HUES48 (cell line): ENCODE results near the gene PRSS12.
"Not testable (repeated sequence)": the region's sequence is repeated elsewhere in the genome, so short reads cannot be mapped to it uniquely, and the experiment has no call there.

Source experiments
- H3K27ac ChIP-seq: one replicate; pipeline ENCODE4 v1.7.0; 2013; ENCODE audit warnings: low read depth, low read length, inconsistent platforms
- H3K27me3 ChIP-seq: 2 replicates; pipeline ENCODE4 v1.6.1; 2013; ENCODE audit warnings: mild to moderate bottlenecking, low read length; ENCODE audit not compliant: control insufficient read depth, insufficient read depth
- H3K36me3 ChIP-seq: 2 replicates; pipeline ENCODE4 v1.6.1; 2013; ENCODE audit warnings: low read length; ENCODE audit not compliant: control insufficient read depth, insufficient read depth
- H3K4me1 ChIP-seq: 2 replicates; pipeline ENCODE4 v1.6.1; 2013; ENCODE audit warnings: mild to moderate bottlenecking, low read length; ENCODE audit not compliant: control insufficient read depth, insufficient read depth
- H3K4me3 ChIP-seq: 2 replicates; pipeline ENCODE4 v1.5.1; 2013; ENCODE audit warnings: mild to moderate bottlenecking, low read depth, low read length
- H3K9ac ChIP-seq: 2 replicates; pipeline ENCODE4 v1.6.1; 2013; ENCODE audit warnings: mild to moderate bottlenecking, low read depth, low read length, moderate library complexity
- H3K9me3 ChIP-seq: 2 replicates; pipeline ENCODE4 v1.6.1; 2013; ENCODE audit warnings: low read length; ENCODE audit not compliant: control insufficient read depth, insufficient read depth

Gene PRSS12

GRCh38 chr4:118352843-118353533, at the start of gene PRSS12:
PRSS12 (minus strand) TSS chr4:118353003; CDS start chr4:118352720, 283 bp downstream.
- H3K27me3 ChIP-seq: peaks cover 33% of the 10 kb centered on the region
- peaks cover 10% of the 10 kb centered on the region for H3K4me1 ChIP-seq
- no peak within 1 kb of the TSS for H3K27ac ChIP-seq
- H3K9me3 ChIP-seq: no peaks in the 10 kb centered on the region
- peak within 1 kb of the TSS; percentile 34; the same call in 1 of the 2 replicates for H3K9ac ChIP-seq
- peak within 1 kb of the TSS; percentile 76 for H3K4me3 ChIP-seq
- H3K36me3 ChIP-seq: no peaks in the 10 kb centered on the region

GRCh38 chr4:118400356-118400755, 47.6 kb upstream of the PRSS12 start:
- H3K27me3 ChIP-seq: no peaks in the 10 kb centered on the region
- H3K4me3 ChIP-seq: no peak overlapping the region
- no peaks in the 10 kb centered on the region for H3K36me3 ChIP-seq
- H3K9ac ChIP-seq: no peak overlapping the region
- H3K27ac ChIP-seq: no peak overlapping the region
- H3K9me3 ChIP-seq: peaks cover 8% of the 10 kb centered on the region; the same call in 1 of the 2 replicates
- H3K4me1 ChIP-seq: peaks cover 40% of the 10 kb centered on the region

GRCh38 chr4:118399883-118400282, 47.1 kb upstream of the PRSS12 start:
- H3K27me3 ChIP-seq, H3K36me3 ChIP-seq, H3K27ac ChIP-seq, H3K4me3 ChIP-seq, H3K9ac ChIP-seq, H3K9me3 ChIP-seq: not testable (repeated sequence)
- H3K4me1 ChIP-seq: peaks cover 45% of the 10 kb centered on the region

- no peaks in the 10 kb centered on the region for H3K36me3 ChIP-seq
- no peak overlapping the region for H3K9ac ChIP-seq
- no peaks in the 10 kb centered on the region for H3K27me3 ChIP-seq
- H3K4me1 ChIP-seq: peaks cover 45% of the 10 kb centered on the region
- H3K4me3 ChIP-seq: no peak overlapping the region
- peak overlapping the region; percentile 23 for H3K27ac ChIP-seq
- peaks cover under 1% of the 10 kb centered on the region; the same call in 1 of the 2 replicates for H3K9me3 ChIP-seq
These were observed 45.7 kb upstream of the PRSS12 start for GRCh38 chr4:118398226-118399090.

- H3K36me3 ChIP-seq: no peaks in the 10 kb centered on the region
These were observed 44.8 kb upstream of the PRSS12 start for GRCh38 chr4:118397623-118397979.

GRCh38 chr4:118396881-118397622, 44.2 kb upstream of the PRSS12 start:
- Histone ChIP-seq H3K27me3 (no peaks in the 10 kb centered on the region), H3K9ac (no peak overlapping the region), H3K4me3 (no peak overlapping the region), H3K36me3 (no peaks in the 10 kb centered on the region), H3K4me1 (peaks cover 45% of the 10 kb centered on the region), H3K9me3 (no peaks in the 10 kb centered on the region), H3K27ac (no peak overlapping the region)

More at GRCh38 chr4:118397623-118397979, 44.8 kb upstream of the PRSS12 start:
- peaks cover 45% of the 10 kb centered on the region for H3K4me1 ChIP-seq
- no peaks in the 10 kb centered on the region for H3K27me3 ChIP-seq
- H3K9ac ChIP-seq: no peak overlapping the region
- no peak overlapping the region for H3K27ac ChIP-seq
- H3K9me3 ChIP-seq: no peaks in the 10 kb centered on the region
- no peak overlapping the region for H3K4me3 ChIP-seq

- Histone ChIP-seq H3K4me1 (peaks cover 34% of the 10 kb centered on the region), H3K4me3 (no peak overlapping the region), H3K27ac (no peak overlapping the region), H3K36me3 (no peaks in the 10 kb centered on the region), H3K27me3 (no peaks in the 10 kb centered on the region), H3K9me3 (no peaks in the 10 kb centered on the region), H3K9ac (no peak overlapping the region)
These were observed 42.3 kb upstream of the PRSS12 start for GRCh38 chr4:118395057-118395644.

GRCh38 chr4:118392509-118392908, 39.7 kb upstream of the PRSS12 start:
- not testable (repeated sequence) for H3K4me3 ChIP-seq, H3K27ac ChIP-seq
- H3K4me1 ChIP-seq: peaks cover 20% of the 10 kb centered on the region

GRCh38 chr4:118390121-118390520, 37.3 kb upstream of the PRSS12 start:
- Histone ChIP-seq H3K4me1 (peaks cover 3% of the 10 kb centered on the region; the same call in 1 of the 2 replicates), H3K9ac (no peak overlapping the region), H3K9me3 (peaks cover 4% of the 10 kb centered on the region; the same call in 1 of the 2 replicates), H3K4me3 (no peak overlapping the region), H3K27ac (no peak overlapping the region), H3K36me3 (no peaks in the 10 kb centered on the region), H3K27me3 (no peaks in the 10 kb centered on the region)

More at GRCh38 chr4:118392509-118392908, 39.7 kb upstream of the PRSS12 start:
- not testable (repeated sequence) for H3K9me3 ChIP-seq, H3K9ac ChIP-seq, H3K27me3 ChIP-seq, H3K36me3 ChIP-seq

GRCh38 chr4:118389721-118390120, 36.9 kb upstream of the PRSS12 start:
- Histone ChIP-seq H3K27ac (no peak overlapping the region), H3K9ac (no peak overlapping the region), H3K4me1 (no peaks in the 10 kb centered on the region), H3K9me3 (peaks cover 4% of the 10 kb centered on the region; the same call in 1 of the 2 replicates), H3K36me3 (no peaks in the 10 kb centered on the region), H3K4me3 (no peak overlapping the region), H3K27me3 (no peaks in the 10 kb centered on the region)
